KMS-11 (cell line): Measurements from ENCODE around the gene PRSS27.

ENCODE experiments used
- H2AFZ ChIP-seq: fragments of 200-600 bp; sonication (generic); 2 replicates; pipeline ENCODE4 v1.6.1; 2016; ENCODE audit warnings: antibody characterized with exemption, mixed run types, low read depth
- H3K27ac ChIP-seq: fragments of 200-600 bp; sonication (generic); 2 replicates; pipeline ENCODE4 v1.6.1; 2016; ENCODE audit warnings: mild to moderate bottlenecking, mixed run types
- H3K27me3 ChIP-seq: fragments of 200-600 bp; sonication (generic); 2 replicates; pipeline ENCODE4 v1.6.1; 2017; ENCODE audit warnings: mild to moderate bottlenecking, low read depth, mixed run types, moderate library complexity; ENCODE audit not compliant: insufficient read depth
- H3K36me3 ChIP-seq: fragments of 200-600 bp; sonication (generic); 2 replicates; pipeline ENCODE4 v1.6.1; 2017; ENCODE audit warnings: mild to moderate bottlenecking, mixed run types; ENCODE audit not compliant: insufficient read depth
- H3K4me1 ChIP-seq: fragments of 200-600 bp; sonication (generic); 2 replicates; pipeline ENCODE4 v1.6.1; 2016; ENCODE audit warnings: mild to moderate bottlenecking, low read depth, mixed run types; ENCODE audit not compliant: poor library complexity, severe bottlenecking
- H3K4me2 ChIP-seq: fragments of 200-600 bp; sonication (generic); 2 replicates; pipeline ENCODE4 v1.7.0; 2016; ENCODE audit warnings: mild to moderate bottlenecking, mixed run types
- H3K4me3 ChIP-seq: fragments of 200-600 bp; sonication (generic); IDR thresholded peaks from 2 replicates; pipeline ENCODE4 v1.6.1; 2017; ENCODE audit warnings: low read depth, low read length, mixed read lengths; ENCODE audit not compliant: insufficient read depth
- H3K79me2 ChIP-seq: fragments of 200-600 bp; sonication (generic); 2 replicates; pipeline ENCODE4 v1.6.1; 2016; ENCODE audit warnings: low read depth, mixed run types; ENCODE audit not compliant: insufficient read depth
- H3K9ac ChIP-seq: fragments of 200-600 bp; sonication (generic); 2 replicates; pipeline ENCODE4 v1.6.1; 2016; ENCODE audit warnings: mild to moderate bottlenecking, mixed run types
- H4K20me1 ChIP-seq: fragments of 200-600 bp; sonication (generic); 2 replicates; pipeline ENCODE4 v1.6.1; 2016; ENCODE audit warnings: mild to moderate bottlenecking, mixed run types; ENCODE audit not compliant: insufficient read depth
- CTCF ChIP-seq: fragments of 200-600 bp; sonication (generic); conservative IDR thresholded peaks from 2 replicates; pipeline ENCODE4 v1.6.1; 2017; ENCODE audit warnings: low read depth, mild to moderate bottlenecking, antibody characterized with exemption, low read length, moderate library complexity, mixed read lengths

Gene PRSS27

GRCh38 chr16:2720064-2720457 lies at the start of gene PRSS27:
Gene PRSS27 (minus strand): TSS chr16:2720224. CDS start chr16:2720160, 64 bp downstream.
- Histone ChIP-seq H3K79me2 (no peaks in the 10 kb centered on the region), H4K20me1 (no peaks in the 10 kb centered on the region), H3K9ac (peak within 1 kb of the TSS; percentile 66), H3K27ac (peak within 1 kb of the TSS; percentile 53), H3K27me3 (peaks cover 24% of the 10 kb centered on the region), H3K4me1 (peaks cover 7% of the 10 kb centered on the region), H3K36me3 (no peaks in the 10 kb centered on the region), H3K4me3 (no peak within 1 kb of the TSS), H3K4me2 (peak within 1 kb of the TSS; percentile 89), H2AFZ (peak within 1 kb of the TSS; percentile 98)
- TF ChIP-seq CTCF, result no peak

- Histone ChIP-seq H2AFZ (no peak overlapping the region), H4K20me1 (no peaks in the 10 kb centered on the region), H3K9ac (no peak overlapping the region), H3K4me1 (peaks cover 12% of the 10 kb centered on the region), H3K4me2 (no peak overlapping the region), H3K27ac (no peak overlapping the region), H3K4me3 (no peak overlapping the region), H3K36me3 (peaks cover 22% of the 10 kb centered on the region; the same call in 1 of the 2 replicates), H3K27me3 (no peaks in the 10 kb centered on the region), H3K79me2 (peaks cover 12% of the 10 kb centered on the region)
- no peak for TF ChIP-seq CTCF
Measured at GRCh38 chr16:2769675-2770056, 49.6 kb upstream of the PRSS27 start.

GRCh38 chr16:2769100-2769529 lies 49.1 kb upstream of the PRSS27 start:
- peaks cover 17% of the 10 kb centered on the region for H3K79me2 ChIP-seq
- H3K36me3 ChIP-seq, result peaks cover 25% of the 10 kb centered on the region; the same call in 1 of the 2 replicates
- no peak overlapping the region for H3K9ac ChIP-seq
- no peak for TF ChIP-seq CTCF
- H3K4me2 ChIP-seq, result no peak overlapping the region
- H3K27me3 ChIP-seq, result no peaks in the 10 kb centered on the region
- H3K4me3 ChIP-seq, result no peak overlapping the region
- H4K20me1 ChIP-seq, result no peaks in the 10 kb centered on the region
- no peak overlapping the region for H2AFZ ChIP-seq
- H3K27ac ChIP-seq, result no peak overlapping the region
- H3K4me1 ChIP-seq, result peaks cover 7% of the 10 kb centered on the region

GRCh38 chr16:2768403-2769089 lies 48.5 kb upstream of the PRSS27 start:
- H3K27ac ChIP-seq, result no peak overlapping the region
- peaks cover under 1% of the 10 kb centered on the region for H3K4me1 ChIP-seq
- H2AFZ ChIP-seq, result no peak overlapping the region
- peaks cover 31% of the 10 kb centered on the region; the same call in 1 of the 2 replicates for H3K36me3 ChIP-seq
- peaks cover 23% of the 10 kb centered on the region for H3K79me2 ChIP-seq
- no peaks in the 10 kb centered on the region for H4K20me1 ChIP-seq
- TF ChIP-seq CTCF, result no peak
- H3K4me3 ChIP-seq, result no peak overlapping the region
- no peak overlapping the region for H3K4me2 ChIP-seq
- H3K27me3 ChIP-seq, result no peaks in the 10 kb centered on the region
- no peak overlapping the region for H3K9ac ChIP-seq
